Diencephalon (tissue), 1 donor: ENCODE measurements around the gene RACGAP1. TPM values are rescaled to one million over a fixed set of nuclear protein-coding genes. Genes with fewer than 3 reads are reported as not detected.

Experiments used
- total RNA-seq: library from RNA; depleted of rRNA; stranded (reverse); fragments of >200 nt; gene quantifications from one replicate; pipeline ENCODE4 v1.2.3, GENCODE V29; 2014

RACGAP1 gene, protein sequence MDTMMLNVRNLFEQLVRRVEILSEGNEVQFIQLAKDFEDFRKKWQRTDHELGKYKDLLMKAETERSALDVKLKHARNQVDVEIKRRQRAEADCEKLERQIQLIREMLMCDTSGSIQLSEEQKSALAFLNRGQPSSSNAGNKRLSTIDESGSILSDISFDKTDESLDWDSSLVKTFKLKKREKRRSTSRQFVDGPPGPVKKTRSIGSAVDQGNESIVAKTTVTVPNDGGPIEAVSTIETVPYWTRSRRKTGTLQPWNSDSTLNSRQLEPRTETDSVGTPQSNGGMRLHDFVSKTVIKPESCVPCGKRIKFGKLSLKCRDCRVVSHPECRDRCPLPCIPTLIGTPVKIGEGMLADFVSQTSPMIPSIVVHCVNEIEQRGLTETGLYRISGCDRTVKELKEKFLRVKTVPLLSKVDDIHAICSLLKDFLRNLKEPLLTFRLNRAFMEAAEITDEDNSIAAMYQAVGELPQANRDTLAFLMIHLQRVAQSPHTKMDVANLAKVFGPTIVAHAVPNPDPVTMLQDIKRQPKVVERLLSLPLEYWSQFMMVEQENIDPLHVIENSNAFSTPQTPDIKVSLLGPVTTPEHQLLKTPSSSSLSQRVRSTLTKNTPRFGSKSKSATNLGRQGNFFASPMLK
- total RNA-seq: 37.8 TPM

DNA sequence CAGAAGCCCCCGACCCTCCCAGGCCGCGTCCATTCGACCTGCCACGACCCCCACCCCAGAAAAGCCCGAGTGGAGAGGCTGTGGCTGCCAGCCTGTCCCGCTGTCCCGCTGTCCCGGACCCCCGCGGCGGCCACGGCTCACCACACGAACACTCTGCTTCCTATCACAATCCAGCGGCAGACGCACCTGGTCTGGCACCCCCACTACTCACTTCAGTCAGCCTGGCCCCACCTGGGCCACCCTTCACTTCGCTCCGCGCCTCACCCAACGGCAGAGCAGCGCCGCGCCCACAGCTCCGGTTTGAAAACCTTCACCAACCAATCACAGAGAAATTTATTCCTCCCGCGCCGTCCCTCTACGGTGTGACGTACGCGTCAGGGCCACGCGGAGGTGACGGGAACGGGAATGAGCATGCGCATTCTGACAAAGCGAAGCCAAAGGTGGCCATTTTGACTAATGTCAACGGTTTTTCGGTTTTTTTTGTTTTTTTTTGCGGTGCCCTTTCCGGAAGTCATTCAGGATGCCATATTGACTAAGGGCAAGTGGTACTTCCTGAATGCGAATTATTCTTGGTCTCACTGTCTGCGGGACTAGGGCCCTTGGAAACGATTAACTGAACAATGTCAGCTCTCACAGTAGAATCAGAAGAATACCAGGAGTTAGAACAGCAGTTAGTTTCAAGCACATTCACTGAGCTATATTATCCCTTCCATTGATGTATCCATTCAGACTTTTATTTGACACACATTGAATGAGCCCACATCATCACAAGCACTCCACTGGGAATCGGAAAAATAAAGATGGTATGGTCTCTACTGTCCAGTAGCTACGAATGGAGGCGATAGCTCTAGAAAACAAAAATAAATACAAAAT lies at the start of gene RACGAP1:
TSS of gene RACGAP1 (minus strand) at position 308 of the 873 bp plus-strand sequence. CDS start 8,779 bp downstream, outside the sequence.

DNA sequence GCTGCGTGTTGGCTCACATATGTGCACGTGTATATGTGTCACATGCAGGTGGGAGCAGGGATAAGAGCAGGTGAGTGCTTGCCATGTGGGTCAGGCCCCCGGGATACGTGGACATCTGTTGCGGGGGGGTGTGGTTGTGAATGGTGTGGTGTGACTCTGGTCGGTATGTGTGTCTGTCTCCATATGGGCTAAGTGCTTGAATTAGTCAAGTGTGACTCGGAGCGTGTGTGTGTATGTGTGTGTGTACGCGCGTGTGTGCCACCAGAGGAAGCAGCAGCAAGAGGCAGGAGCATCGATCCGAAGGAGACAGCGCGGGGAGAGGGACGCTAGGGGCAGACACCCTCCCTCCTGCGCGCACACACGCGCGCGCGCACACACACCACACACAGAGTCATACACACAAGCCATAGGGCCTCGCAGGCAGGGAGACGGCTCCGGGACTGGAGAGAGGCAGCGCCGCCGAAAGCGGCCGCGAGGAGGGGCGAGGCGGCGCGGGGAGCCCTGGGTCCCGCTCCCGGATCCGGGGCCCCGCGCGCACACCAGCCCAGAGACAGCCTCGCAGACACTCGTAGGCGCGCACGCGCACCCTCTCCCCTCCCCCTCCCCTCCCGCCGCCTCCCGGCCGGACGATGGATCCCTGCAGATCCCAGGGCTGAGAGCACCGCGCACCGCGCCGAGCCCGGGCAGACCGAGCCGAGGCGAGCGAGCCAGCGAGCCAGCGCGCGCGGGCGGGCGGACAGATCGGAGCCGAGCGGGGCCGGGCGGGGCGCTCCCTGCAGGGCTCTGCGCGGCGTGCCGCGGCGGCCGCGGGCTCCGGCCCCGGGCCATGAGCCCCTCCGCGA lies 31.9 kb upstream of the RACGAP1 start, which contains the start of gene ASIC1:
TSS of gene ASIC1 (plus strand) at position 597 of the 842 bp plus-strand sequence. CDS start 1,171 bp downstream, outside the sequence.

DNA sequence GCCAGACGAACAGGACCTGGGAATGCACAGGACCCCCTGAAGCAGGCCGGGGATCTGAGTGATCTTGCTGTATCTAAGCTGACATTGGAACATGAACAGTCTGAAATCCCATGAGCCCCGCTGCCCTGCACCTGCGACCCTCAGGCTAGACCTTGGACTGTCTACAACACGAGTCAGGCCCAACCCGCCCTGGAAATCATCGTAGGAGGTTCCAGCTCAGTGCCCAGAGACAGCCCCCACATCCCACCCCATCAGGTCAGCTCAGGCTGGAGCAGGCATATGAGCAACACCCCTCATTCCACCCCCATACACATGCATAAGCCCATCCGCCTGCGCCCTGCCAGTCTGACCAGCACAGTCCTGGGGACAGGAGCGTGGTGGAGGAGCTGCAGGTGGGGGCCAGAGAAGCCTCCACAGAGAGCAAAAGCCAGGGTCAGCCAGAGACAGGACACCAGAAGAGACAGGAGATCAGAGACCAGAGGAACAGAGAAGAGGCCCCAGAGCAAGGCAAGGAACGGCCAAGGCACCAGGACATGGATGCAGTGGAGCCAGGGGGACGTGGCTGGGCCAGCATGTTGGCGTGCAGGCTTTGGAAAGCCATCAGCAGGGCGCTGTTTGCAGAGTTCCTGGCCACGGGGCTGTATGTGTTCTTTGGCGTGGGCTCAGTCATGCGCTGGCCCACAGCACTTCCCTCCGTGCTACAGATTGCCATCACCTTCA lies 52.5 kb downstream of the RACGAP1 start, which contains the start of gene AQP6:
TSS of gene AQP6 (plus strand) at position 307 of the 720 bp plus-strand sequence. CDS start at position 534, 227 bp downstream.

DNA sequence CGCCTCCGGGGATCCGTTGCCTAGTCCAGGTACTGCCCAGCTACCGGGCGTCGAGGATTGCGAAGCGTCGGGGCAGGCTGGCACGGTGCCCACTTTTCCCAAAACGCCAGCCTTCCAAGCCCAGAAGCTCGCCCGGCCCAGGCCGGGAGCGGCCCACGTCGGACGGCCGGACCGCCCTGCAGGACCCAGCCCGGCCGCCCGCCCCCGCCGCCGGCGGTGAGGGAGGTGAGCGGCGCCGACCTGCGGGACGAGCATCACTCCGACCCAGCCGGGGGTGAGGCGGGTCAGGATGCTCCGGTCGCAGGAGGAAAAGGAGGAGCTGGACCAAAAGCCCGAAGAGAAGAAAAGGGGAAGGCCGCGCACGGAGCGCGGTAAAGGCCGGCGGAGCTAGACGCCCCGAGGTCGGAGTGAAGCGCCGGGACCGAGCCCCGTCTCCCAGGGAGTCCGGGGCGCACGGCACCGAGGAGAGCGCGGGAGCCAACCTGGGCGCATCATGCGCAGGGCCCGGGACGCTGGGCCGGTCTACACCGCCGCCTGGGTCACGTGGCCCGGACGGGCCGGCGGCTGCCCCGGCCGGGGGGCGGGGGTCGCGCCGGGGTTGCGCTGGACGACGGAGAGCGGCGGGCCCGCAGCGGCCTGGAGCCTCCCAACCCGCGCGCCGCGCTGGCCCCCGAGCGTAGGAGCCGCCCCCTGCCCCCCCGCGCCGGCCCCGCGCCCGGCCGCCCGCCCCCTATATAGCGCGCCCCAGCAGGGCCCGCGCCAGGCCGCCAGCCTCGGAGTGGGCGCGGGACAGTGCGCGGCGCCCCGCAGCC lies 64.0 kb downstream of the RACGAP1 start, which contains the start of gene AQP5:
TSS of gene AQP5 (plus strand) at position 762 of the 812 bp plus-strand sequence. CDS start 146 bp downstream, outside the sequence.

DNA sequence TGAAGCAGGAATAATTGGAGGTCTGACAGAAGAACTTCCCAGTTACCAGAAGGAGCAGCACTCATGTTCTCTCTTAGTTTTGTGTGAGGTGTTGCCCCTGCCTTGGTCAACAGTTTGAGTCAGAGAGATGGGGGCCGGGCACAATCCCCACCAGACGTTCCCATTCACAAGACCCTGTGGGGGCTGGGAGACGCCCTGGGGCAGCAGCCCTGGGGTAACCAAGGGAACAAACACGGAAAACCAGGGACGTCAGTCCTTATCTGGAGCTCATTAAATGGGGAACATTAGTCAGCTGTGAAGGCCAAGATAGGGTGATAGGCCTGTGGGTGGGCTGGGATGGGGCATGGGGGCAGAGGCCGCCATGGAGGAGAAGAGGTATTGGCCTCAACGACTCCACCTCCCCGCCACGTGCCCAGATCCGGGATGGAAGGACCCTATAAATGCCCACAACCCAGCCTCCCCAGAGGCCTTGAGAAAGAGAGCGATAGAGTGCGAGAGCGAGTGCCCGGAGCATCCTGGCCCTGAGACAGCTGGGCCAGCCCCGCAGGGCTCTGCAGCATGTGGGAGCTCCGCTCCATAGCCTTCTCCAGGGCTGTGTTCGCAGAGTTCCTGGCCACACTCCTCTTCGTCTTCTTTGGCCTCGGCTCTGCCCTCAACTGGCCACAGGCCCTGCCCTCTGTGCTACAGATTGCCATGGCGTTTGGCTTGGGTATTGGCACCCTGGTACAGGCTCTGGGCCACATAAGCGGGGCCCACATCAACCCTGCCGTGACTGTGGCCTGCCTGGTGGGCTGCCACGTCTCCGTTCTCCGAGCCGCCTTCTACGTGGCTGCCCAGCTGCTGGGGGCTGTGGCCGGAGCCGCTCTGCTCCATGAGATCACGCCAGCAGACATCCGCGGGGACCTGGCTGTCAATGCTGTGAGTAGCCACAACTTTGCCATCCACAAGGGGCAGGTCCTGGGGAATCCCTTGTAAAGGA lies 74.7 kb downstream of the RACGAP1 start, which contains the start of gene AQP2:
TSS of gene AQP2 (plus strand) at position 465 of the 979 bp plus-strand sequence. CDS start at position 559, 94 bp downstream.

Other genes with a start within 250 kb of the RACGAP1 start
- 14.5 TPM for gene NCKAP5L, start 197.1 kb downstream of the RACGAP1 start, total RNA-seq
- gene BCDIN3D, start 182.4 kb downstream of the RACGAP1 start, total RNA-seq: 6.2 TPM
- gene FAIM2, start 121.6 kb downstream of the RACGAP1 start, total RNA-seq: 59.1 TPM
- not detected for gene AQP2, start 74.8 kb downstream of the RACGAP1 start, total RNA-seq
- gene AQP5, start 63.6 kb downstream of the RACGAP1 start, total RNA-seq: 0.92 TPM
- 0.46 TPM for gene AQP6, start 52.5 kb downstream of the RACGAP1 start, total RNA-seq
- 31.1 TPM for gene ASIC1, start 32.1 kb upstream of the RACGAP1 start, total RNA-seq
- 50.3 TPM for gene SMARCD1, start 59.8 kb upstream of the RACGAP1 start, total RNA-seq
- 12.2 TPM for gene GPD1, start 78.5 kb upstream of the RACGAP1 start, total RNA-seq
- 24.5 TPM for gene COX14, start 86.7 kb upstream of the RACGAP1 start, total RNA-seq
- gene CERS5, start 141.9 kb upstream of the RACGAP1 start, total RNA-seq: 88.8 TPM